Effector CD4-positive, alpha-beta T cell (primary cell): ENCODE results near the gene PNKP.

Experiments
- DNase-seq: peaks from one replicate; pipeline ENCODE4 v3.0.0-alpha.2; 2020
- total RNA-seq: gene quantifications from one replicate; lab custom pipeline; 2026; lab: John Stamatoyannopoulos, UW

PNKP gene
- 113 reads per million, percentile 85 among the genes with 10 or more reads in this experiment for total RNA-seq

GRCh38 chr19:49866933-49867782 is at the start of gene PNKP:
TSS of gene PNKP (minus strand) at chr19:49867576. CDS start at chr19:49867204, 372 bp downstream.
- DNase-seq: peak; percentile 75

GRCh38 chr19:49915271-49915670 is 47.9 kb upstream of the PNKP start:
- DNase-seq: no peak

GRCh38 chr19:49913720-49914119 is 46.3 kb upstream of the PNKP start:
- no peak for DNase-seq

- DNase-seq: no peak
Observed at GRCh38 chr19:49912965-49913685, 45.7 kb upstream of the PNKP start.

GRCh38 chr19:49911381-49912145 is 44.2 kb upstream of the PNKP start:
- no peak for DNase-seq

- DNase-seq: no peak
Observed at GRCh38 chr19:49910179-49910578, 42.8 kb upstream of the PNKP start.

- no peak for DNase-seq
Observed at GRCh38 chr19:49908480-49909420, 41.4 kb upstream of the PNKP start.

GRCh38 chr19:49907745-49908446 is 40.5 kb upstream of the PNKP start:
- no peak for DNase-seq

GRCh38 chr19:49906879-49907564 is 39.6 kb upstream of the PNKP start:
- DNase-seq: no peak

GRCh38 chr19:49904136-49904535 is 36.8 kb upstream of the PNKP start:
- DNase-seq: no peak

GRCh38 chr19:49896863-49897621 is 29.7 kb upstream of the PNKP start, which contains the start of gene IL4I1:
TSS of gene IL4I1 (minus strand) at chr19:49896887. CDS start at chr19:49896160, 727 bp downstream.
- peak; percentile 61 for DNase-seq

GRCh38 chr19:49895566-49896297 is 28.4 kb upstream of the PNKP start:
- DNase-seq: no peak

- DNase-seq: no peak
Observed at GRCh38 chr19:49894879-49895565, 27.6 kb upstream of the PNKP start.

- DNase-seq: no peak
Observed at GRCh38 chr19:49894011-49894664, 26.8 kb upstream of the PNKP start.

- no peak for DNase-seq
Observed at GRCh38 chr19:49892716-49893115, 25.3 kb upstream of the PNKP start.

GRCh38 chr19:49891393-49891792 is 24.0 kb upstream of the PNKP start:
- DNase-seq: no peak
